Heart left ventricle (tissue), 13 donors: ENCODE data around the gene OGDH.

Experiments
- CTCF ChIP-seq, 12 donors: fragments of 200-600 bp; sonication (generic) in 4 of 12; IDR thresholded peaks; one replicate each; pipeline versions ENCODE4 v1.5.0 to v1.8.0; 2018 to 2022; ENCODE audit warnings: antibody characterized with exemption in 12 of 12, mild to moderate bottlenecking in 5 of 12
- POLR2A ChIP-seq, 2 donors: fragments of 450-650 bp; IDR thresholded peaks; one replicate each; pipeline ENCODE4 v1.6.1; 2017; ENCODE audit warnings: antibody characterized with exemption in 2 of 2, mild to moderate bottlenecking in 2 of 2, moderate library complexity in 2 of 2
- donor health status: ischemic (EF 13 %, LVEDD 7.1; RV severe dilation, severe dysfunction).
- donor health status: DM: no; HTN: yes; CAD: no.
- donor health status: DM: no; HTN: no; CAD: no.
- donor health status: ischemic (EF 25% LVEDD 6.9; RV normal size, moderate dysfunction).
- donor health status: ischemic (EF 25% LVEDD 5.7; RV mildly dilated, moderate dysfunction).
- donor health status: ischemic (EF 35%, LVEDD 5.7; RV mildly dilated, moderate dysfunction).
- donor health status: nonischemic (EF 11% LVEDD 7.7; RV severe dilation, severe dysfunction).
- donor health status: DM: yes; HTN: yes; CAD: no.
- donor health status: PGD.
- donor health status: ischemic (EF 29% LVEDD 5.4; RV normal size, mild dysfunction).
- donor health status: nonischemic (EF 23%, LVEDD 6.1; RV moderate dilation, normal function).

- TF ChIP-seq CTCF (IDR thresholded peaks at IDR 0.05) (no peak), POLR2A (IDR thresholded peaks at IDR 0.05) (no peak)
These were observed 91.7 kb downstream of the OGDH start for GRCh38 chr7:44698046-44698580.
